ENCODE measurements around the gene TOPBP1.

DNA sequence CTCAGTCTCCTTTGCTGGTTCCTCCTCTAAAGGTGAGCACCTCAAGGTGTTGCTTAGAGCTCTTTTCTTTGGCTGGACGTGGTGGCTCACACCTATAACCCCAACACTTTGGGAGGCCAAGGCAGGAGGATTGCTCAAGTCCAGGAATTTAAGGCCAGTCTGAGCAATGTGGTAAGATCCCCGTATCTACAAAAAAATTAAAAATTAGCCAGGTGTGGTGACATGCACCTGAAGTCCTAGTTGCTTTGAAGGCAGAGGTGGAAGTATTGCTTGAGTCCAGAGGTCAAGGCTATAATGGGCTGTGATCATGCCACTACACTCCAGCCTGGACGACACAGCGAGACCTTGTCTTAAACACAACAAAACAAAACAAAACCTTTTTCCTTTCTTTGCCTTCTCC lies 28.3 kb downstream of the TOPBP1 start:
- TF ChIP-seq, protein P1, sequence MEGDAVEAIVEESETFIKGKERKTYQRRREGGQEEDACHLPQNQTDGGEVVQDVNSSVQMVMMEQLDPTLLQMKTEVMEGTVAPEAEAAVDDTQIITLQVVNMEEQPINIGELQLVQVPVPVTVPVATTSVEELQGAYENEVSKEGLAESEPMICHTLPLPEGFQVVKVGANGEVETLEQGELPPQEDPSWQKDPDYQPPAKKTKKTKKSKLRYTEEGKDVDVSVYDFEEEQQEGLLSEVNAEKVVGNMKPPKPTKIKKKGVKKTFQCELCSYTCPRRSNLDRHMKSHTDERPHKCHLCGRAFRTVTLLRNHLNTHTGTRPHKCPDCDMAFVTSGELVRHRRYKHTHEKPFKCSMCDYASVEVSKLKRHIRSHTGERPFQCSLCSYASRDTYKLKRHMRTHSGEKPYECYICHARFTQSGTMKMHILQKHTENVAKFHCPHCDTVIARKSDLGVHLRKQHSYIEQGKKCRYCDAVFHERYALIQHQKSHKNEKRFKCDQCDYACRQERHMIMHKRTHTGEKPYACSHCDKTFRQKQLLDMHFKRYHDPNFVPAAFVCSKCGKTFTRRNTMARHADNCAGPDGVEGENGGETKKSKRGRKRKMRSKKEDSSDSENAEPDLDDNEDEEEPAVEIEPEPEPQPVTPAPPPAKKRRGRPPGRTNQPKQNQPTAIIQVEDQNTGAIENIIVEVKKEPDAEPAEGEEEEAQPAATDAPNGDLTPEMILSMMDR (IDR thresholded peaks at IDR 0.05; ENCODE audit: low read length), result no peak
- TF ChIP-seq EZH2 (optimal IDR thresholded peaks at IDR 0.05; ENCODE audit: low read depth, low read length) (no peak), EZH2phosphoT487 (IDR thresholded peaks at IDR 0.05; ENCODE audit: low read length) (no peak)

Measured in MM.1S (cell line).